Fibroblast of lung (primary cell): Measurements from ENCODE around the gene MLIP.

Source experiments
- EZH2 ChIP-seq: IDR thresholded peaks from 2 replicates; pipeline ENCODE4 v1.5.1; 2012; ENCODE audit warnings: low read length, control low read depth, mild to moderate bottlenecking; ENCODE audit errors: missing control alignments
- TF ChIP-seq, protein P1 (sequence below), 2 donors: IDR thresholded peaks in 1 of 2; conservative IDR thresholded peaks in 1 of 2; 1 replicate in 1 of 2; 2 replicates in 1 of 2; pipeline ENCODE4 v1.5.1; 2011 to 2012; ENCODE audit warnings: low read length in 2 of 2, control low read depth in 1 of 2, inconsistent platforms in 1 of 2, low read depth in 1 of 2, mild to moderate bottlenecking in 1 of 2

DNA sequence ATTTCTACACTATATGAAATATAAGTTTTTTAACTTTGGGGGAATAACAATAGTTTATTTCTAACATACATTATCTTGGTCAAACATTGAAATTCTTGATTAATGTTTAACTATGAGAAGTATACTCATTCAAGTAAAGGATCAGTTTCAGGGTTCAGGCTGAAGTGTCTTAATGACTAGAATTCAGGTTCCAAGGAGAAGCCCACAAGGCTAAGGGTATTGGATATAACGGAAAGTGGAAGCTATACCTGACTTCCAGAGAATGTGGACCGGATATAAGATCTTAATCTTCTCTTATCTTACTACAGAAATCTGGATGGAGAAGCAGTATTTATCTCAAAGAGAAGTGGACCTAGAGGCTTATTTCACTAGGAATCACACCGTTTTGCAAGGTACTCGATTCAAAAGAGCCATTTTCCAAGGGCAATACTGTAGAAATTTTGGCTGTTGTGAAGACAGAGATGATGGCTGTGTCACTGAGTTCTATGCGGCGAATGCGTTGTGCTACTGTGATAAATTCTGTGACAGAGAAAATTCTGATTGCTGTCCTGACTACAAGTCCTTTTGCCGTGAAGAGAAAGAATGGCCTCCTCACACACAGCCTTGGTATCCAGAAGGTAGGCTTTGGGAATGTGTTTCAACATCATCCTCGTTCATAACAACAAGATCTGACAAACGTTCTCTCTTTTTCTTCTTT lies 197.2 kb downstream of the MLIP start, which contains the start of gene TINAG:
- TF ChIP-seq, protein P1, sequence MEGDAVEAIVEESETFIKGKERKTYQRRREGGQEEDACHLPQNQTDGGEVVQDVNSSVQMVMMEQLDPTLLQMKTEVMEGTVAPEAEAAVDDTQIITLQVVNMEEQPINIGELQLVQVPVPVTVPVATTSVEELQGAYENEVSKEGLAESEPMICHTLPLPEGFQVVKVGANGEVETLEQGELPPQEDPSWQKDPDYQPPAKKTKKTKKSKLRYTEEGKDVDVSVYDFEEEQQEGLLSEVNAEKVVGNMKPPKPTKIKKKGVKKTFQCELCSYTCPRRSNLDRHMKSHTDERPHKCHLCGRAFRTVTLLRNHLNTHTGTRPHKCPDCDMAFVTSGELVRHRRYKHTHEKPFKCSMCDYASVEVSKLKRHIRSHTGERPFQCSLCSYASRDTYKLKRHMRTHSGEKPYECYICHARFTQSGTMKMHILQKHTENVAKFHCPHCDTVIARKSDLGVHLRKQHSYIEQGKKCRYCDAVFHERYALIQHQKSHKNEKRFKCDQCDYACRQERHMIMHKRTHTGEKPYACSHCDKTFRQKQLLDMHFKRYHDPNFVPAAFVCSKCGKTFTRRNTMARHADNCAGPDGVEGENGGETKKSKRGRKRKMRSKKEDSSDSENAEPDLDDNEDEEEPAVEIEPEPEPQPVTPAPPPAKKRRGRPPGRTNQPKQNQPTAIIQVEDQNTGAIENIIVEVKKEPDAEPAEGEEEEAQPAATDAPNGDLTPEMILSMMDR (conservative IDR thresholded peaks at IDR 0.05 in 1 of 2, IDR thresholded peaks at IDR 0.05 in 1 of 2; ENCODE audit: low read depth in 1 of 2, low read length in 2 of 2): no peak
- no peak for TF ChIP-seq EZH2
